GM12875 (cell line): ENCODE data around the gene NUDT1.

Experiments used
- H3K4me3 ChIP-seq: one replicate; pipeline ENCODE4 v1.5.1; 2011; ENCODE audit warnings: low read depth, low read length, control low read depth
- TF ChIP-seq, protein P1 (sequence below): IDR thresholded peaks from 2 replicates; pipeline ENCODE4 v1.5.1; 2011; ENCODE audit warnings: low read depth, mild to moderate bottlenecking, control low read depth, inconsistent platforms, low read length, moderate library complexity, borderline replicate concordance; ENCODE audit not compliant: insufficient read depth

NUDT1 gene

DNA sequence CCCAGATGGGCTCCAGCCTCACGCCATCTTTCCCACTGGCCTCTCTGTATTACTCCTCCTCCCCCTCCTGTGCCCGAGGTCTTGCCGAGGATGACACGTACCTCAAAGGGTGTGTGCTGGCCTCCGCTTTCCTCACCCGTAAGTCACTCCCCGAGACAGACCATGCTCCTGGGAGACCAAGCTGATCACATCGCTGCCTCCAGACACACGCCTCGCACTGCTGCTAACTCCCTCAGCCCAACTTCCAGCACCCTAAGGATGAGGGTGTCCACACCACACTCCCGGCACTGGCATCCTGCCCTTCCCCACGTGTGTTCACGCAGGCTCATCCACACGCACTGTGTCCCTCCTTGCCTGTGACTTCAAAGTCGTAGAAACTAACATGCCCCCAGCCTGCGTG, 33.3 kb upstream of the NUDT1 start:
- H3K4me3 ChIP-seq: no peak overlapping the region
- TF ChIP-seq, protein P1, sequence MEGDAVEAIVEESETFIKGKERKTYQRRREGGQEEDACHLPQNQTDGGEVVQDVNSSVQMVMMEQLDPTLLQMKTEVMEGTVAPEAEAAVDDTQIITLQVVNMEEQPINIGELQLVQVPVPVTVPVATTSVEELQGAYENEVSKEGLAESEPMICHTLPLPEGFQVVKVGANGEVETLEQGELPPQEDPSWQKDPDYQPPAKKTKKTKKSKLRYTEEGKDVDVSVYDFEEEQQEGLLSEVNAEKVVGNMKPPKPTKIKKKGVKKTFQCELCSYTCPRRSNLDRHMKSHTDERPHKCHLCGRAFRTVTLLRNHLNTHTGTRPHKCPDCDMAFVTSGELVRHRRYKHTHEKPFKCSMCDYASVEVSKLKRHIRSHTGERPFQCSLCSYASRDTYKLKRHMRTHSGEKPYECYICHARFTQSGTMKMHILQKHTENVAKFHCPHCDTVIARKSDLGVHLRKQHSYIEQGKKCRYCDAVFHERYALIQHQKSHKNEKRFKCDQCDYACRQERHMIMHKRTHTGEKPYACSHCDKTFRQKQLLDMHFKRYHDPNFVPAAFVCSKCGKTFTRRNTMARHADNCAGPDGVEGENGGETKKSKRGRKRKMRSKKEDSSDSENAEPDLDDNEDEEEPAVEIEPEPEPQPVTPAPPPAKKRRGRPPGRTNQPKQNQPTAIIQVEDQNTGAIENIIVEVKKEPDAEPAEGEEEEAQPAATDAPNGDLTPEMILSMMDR: no peak

DNA sequence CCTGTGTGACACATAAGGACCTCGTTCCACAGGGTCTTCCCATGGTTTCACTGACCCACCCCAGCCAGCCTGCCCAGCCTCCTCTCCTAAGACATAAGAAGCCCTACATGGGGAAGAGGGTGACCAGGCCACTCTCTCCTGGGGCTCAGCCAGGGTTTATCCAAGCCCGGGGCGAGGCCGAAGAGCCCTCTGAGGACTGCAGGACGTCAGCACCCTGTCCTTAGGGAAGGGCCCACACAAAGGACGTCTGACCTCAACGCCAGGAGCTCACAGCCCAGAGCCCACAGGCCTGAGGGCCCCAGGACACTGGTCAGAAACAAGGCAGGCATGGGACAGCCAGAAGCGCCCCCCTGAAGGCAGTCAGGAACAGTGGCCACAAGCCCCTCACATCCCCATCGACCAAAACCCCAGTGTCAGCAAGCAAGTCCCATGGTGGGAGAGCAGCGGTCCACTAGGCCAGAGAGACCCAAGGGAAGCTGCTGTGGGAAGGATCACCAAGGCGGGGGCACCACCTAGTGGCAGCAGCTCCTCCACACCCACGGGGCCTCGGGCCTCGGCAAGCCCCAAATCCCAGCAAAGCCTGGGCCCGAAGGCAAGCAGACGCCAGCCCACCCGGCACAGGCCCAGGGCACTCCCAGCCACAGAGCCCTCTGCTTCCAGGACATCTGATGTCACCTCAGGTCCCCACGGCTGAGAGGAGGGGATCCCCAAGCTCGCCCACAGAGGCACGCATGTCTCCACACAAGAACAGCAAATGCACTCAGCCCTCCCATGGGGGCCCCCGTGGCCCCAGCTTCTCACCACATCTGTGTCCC, 32.7 kb upstream of the NUDT1 start:
- TF ChIP-seq, protein P1: peak; percentile 89
- H3K4me3 ChIP-seq: no peak overlapping the region

DNA sequence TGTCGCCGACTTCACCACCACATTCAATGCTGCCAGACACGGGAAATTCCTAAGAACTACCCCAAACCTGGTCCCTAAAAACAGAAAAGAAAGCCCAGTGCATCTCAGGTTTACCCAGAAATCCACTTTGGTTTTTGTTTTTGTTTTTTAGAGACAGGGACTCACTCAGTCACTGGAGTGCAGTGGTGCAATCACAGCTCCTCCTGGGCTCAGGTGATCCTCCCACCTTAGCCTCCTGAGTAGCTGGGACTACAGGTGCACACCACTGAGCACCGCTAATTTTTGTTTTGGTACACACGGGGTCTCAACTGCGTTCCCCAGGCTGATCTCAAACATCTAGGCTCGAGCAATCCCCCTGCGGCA, 32.1 kb upstream of the NUDT1 start:
- no peak overlapping the region for H3K4me3 ChIP-seq
- TF ChIP-seq, protein P1: no peak

GRCh38 chr7:2210551-2211258, 31.3 kb upstream of the NUDT1 start:
- TF ChIP-seq, protein P1: no peak
- H3K4me3 ChIP-seq: no peak overlapping the region

GRCh38 chr7:2211259-2211880, 30.7 kb upstream of the NUDT1 start:
- TF ChIP-seq, protein P1: no peak
- no peak overlapping the region for H3K4me3 ChIP-seq

DNA sequence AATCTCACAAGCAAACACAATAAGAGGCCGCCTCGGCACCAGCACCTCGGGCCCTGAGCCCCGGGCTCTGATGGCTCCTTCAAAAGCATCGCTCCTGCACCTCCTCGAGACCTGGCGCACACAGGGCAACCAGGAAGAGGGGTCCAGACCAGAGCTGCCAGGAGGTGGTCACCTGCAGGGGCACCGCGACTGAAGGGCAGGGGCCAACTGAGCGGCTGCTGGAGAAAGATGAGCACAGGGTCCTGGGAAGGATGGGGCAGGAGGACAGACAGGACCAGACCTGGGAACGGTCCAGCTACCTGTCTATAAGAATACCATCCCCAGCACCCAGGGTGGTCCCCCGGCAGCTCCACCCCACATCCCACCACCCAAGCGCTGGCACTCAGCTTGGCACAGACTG, 30.1 kb upstream of the NUDT1 start:
- no peak overlapping the region for H3K4me3 ChIP-seq
- TF ChIP-seq, protein P1: no peak
